ENCODE measurements around the gene CCDC198. TPM values are rescaled to one million over a fixed set of nuclear protein-coding genes. Genes with fewer than 3 reads are reported as not detected.

CCDC198 gene
- total and polyA plus RNA-seq, 2 donors (not counting 3 experiments of a cell fraction or from before 2014, with no cell fraction given) = not detected

- CTCF ChIA-PET = no interaction called here
- dilution Hi-C loops (cut with MboI; ENCODE audit: extremely low pct_ligation_motif_present, low sequenced_read_pairs) = no loop called here
- no peak overlapping the region for H3K9ac ChIP-seq (replicated peaks; ENCODE audit: extremely low read depth, insufficient read depth, low read length)
- no peaks in the 10 kb centered on the region for H3K36me3 ChIP-seq (ENCODE audit: control insufficient read depth in 2 of 2, extremely low read depth in 1 of 2, insufficient read depth in 2 of 2, low read length in 2 of 2)
- H3K27me3 ChIP-seq (ENCODE audit: control insufficient read depth in 2 of 2, insufficient read depth in 2 of 2, low read length in 2 of 2) = no peaks in the 10 kb centered on the region
- no peak for TF ChIP-seq POLR2A (IDR thresholded peaks at IDR 0.05; ENCODE audit: low read depth, low read length)
- no peak for TF ChIP-seq EZH2 (IDR thresholded peaks at IDR 0.05; ENCODE audit: borderline replicate concordance, low read depth, low read length, severe bottlenecking)
- TF ChIP-seq POLR2AphosphoS5 (IDR thresholded peaks at IDR 0.05; ENCODE audit: insufficient read depth, low read depth, low read length) = no peak
- TF ChIP-seq CTCF (IDR thresholded peaks at IDR 0.05; ENCODE audit: extremely low read depth in 1 of 2, insufficient read depth in 1 of 2, low read depth in 1 of 2, low read length in 2 of 2) = no peak
- TF ChIP-seq MYC (IDR thresholded peaks at IDR 0.05; ENCODE audit: low read depth, low read length) = no peak
- H3K4me1 ChIP-seq (ENCODE audit: control insufficient read depth, extremely low read depth, insufficient read depth, low read length) = no peaks in the 10 kb centered on the region
- FAIRE-seq (no peak), DNase-seq (ENCODE audit: low read depth, low spot score) (no peak)
- no peak overlapping the region for H3K27ac ChIP-seq (ENCODE audit: insufficient read depth, low read depth, low read length)
- H3K9me3 ChIP-seq (replicated peaks; ENCODE audit: control insufficient read depth, insufficient read depth, low read length) = no peaks in the 10 kb centered on the region
- H3K4me3 ChIP-seq (replicated peaks in 1 of 3; ENCODE audit: insufficient read depth in 1 of 3, low read depth in 1 of 3, low read length in 3 of 3) = no peak overlapping the region
- H2AFZ ChIP-seq (ENCODE audit: low read depth, low read length) = no peak overlapping the region
- H4K20me1 ChIP-seq (replicated peaks; ENCODE audit: control insufficient read depth, extremely low read depth, insufficient read depth, low read length) = no peaks in the 10 kb centered on the region
- intact Hi-C loops (cut with micrococcal nuclease) = no loop called here
- no TSS peak for BruUV-seq (replicated peaks)
- POLR2A ChIA-PET = no interaction called here
- no peaks in the 10 kb centered on the region for H3K79me2 ChIP-seq (ENCODE audit: control insufficient read depth, insufficient read depth, low read length)
- no peak overlapping the region for H3K4me2 ChIP-seq (ENCODE audit: insufficient read depth, low read length)
- no peaks in the 10 kb centered on the region for H3K9me1 ChIP-seq (replicated peaks; ENCODE audit: control insufficient read depth, extremely low read depth, insufficient read depth, low read length)
These were observed 18.6 kb upstream of the CCDC198 start for GRCh38 chr14:57512220-57512619.

GRCh38 chr14:57508756-57509155, 15.1 kb upstream of the CCDC198 start:
- Histone ChIP-seq H3K36me3 (ENCODE audit: control insufficient read depth in 2 of 2, extremely low read depth in 1 of 2, insufficient read depth in 2 of 2, low read length in 2 of 2) (no peaks in the 10 kb centered on the region), H4K20me1 (replicated peaks; ENCODE audit: control insufficient read depth, extremely low read depth, insufficient read depth, low read length) (no peaks in the 10 kb centered on the region), H3K4me2 (ENCODE audit: insufficient read depth, low read length) (no peak overlapping the region), H3K9me1 (replicated peaks; ENCODE audit: control insufficient read depth, extremely low read depth, insufficient read depth, low read length) (no peaks in the 10 kb centered on the region), H3K27ac (ENCODE audit: insufficient read depth, low read depth, low read length) (no peak overlapping the region), H3K9ac (replicated peaks; ENCODE audit: extremely low read depth, insufficient read depth, low read length) (no peak overlapping the region), H2AFZ (ENCODE audit: low read depth, low read length) (no peak overlapping the region), H3K27me3 (ENCODE audit: control insufficient read depth in 2 of 2, insufficient read depth in 2 of 2, low read length in 2 of 2) (no peaks in the 10 kb centered on the region), H3K9me3 (replicated peaks; ENCODE audit: control insufficient read depth, insufficient read depth, low read length) (no peaks in the 10 kb centered on the region), H3K4me1 (ENCODE audit: control insufficient read depth, extremely low read depth, insufficient read depth, low read length) (no peaks in the 10 kb centered on the region), H3K4me3 (replicated peaks in 1 of 3; ENCODE audit: insufficient read depth in 1 of 3, low read depth in 1 of 3, low read length in 3 of 3) (no peak overlapping the region), H3K79me2 (ENCODE audit: control insufficient read depth, insufficient read depth, low read length) (no peaks in the 10 kb centered on the region)
- CTCF ChIA-PET = no interaction called here
- FAIRE-seq (no peak), DNase-seq (ENCODE audit: low read depth, low spot score) (no peak)
- TF ChIP-seq POLR2A (IDR thresholded peaks at IDR 0.05; ENCODE audit: low read depth, low read length) = no peak
- no peak for TF ChIP-seq EZH2 (IDR thresholded peaks at IDR 0.05; ENCODE audit: borderline replicate concordance, low read depth, low read length, severe bottlenecking)
- TF ChIP-seq FOS (IDR thresholded peaks at IDR 0.05; ENCODE audit: borderline replicate concordance, insufficient read depth, low read length) = no peak
- no peak for TF ChIP-seq JUN (IDR thresholded peaks at IDR 0.05; ENCODE audit: borderline replicate concordance, insufficient read depth, insufficient read length, low read depth)
- no peak for TF ChIP-seq GATA2 (IDR thresholded peaks at IDR 0.05; ENCODE audit: insufficient read depth, insufficient read length, low read depth, low read length)
- TF ChIP-seq POLR2AphosphoS5 (IDR thresholded peaks at IDR 0.05; ENCODE audit: insufficient read depth, low read depth, low read length) = no peak
- TF ChIP-seq CTCF (IDR thresholded peaks at IDR 0.05; ENCODE audit: extremely low read depth in 1 of 2, insufficient read depth in 1 of 2, low read depth in 1 of 2, low read length in 2 of 2) = no peak
- TF ChIP-seq MYC (IDR thresholded peaks at IDR 0.05; ENCODE audit: low read depth, low read length) = no peak
- TF ChIP-seq MAX (IDR thresholded peaks at IDR 0.05; ENCODE audit: insufficient read depth, insufficient read length) = no peak
- POLR2A ChIA-PET = no interaction called here
- BruUV-seq (replicated peaks) = no TSS peak
- intact Hi-C loops (cut with micrococcal nuclease) (no loop called here), dilution Hi-C loops (cut with MboI; ENCODE audit: extremely low pct_ligation_motif_present, low sequenced_read_pairs) (no loop called here)
